ENCODE measurements around the gene FAM83F. TPM values are rescaled to one million over a fixed set of nuclear protein-coding genes. Genes with fewer than 3 reads are reported as not detected.

FAM83F gene
- total and polyA plus RNA-seq, 2 donors (not counting 1 experiment from before 2014, with no cell fraction given) = not detected

DNA sequence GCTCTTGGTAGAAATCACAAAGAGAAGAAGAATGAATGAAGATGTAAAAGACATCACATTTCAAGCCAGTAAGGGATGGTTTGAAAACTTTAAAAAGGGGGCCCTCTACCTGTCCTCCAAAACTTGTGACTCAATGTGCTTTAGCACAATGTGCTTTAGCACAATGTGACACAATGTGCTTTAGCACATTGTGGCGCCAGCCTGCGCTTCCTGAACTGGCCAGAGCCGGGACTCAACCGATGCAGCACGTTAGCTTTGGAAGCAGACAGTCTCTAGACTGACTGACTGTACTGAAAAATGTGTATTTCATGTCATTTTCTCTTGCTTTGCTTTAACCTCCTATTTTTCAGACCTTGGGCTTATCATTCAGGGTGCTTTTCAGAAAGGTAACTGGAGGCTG lies 63.5 kb downstream of the FAM83F start:
- Histone ChIP-seq H3K27ac (ENCODE audit: insufficient read depth, low read length) (no peak overlapping the region), H3K9me3 (ENCODE audit: control insufficient read depth, insufficient read depth, low read depth, low read length) (no peaks in the 10 kb centered on the region), H3K4me3 (replicated peaks in 1 of 4; ENCODE audit: control extremely low read depth in 1 of 4, insufficient read depth in 1 of 4, low read depth in 3 of 4, low read length in 4 of 4) (no peak overlapping the region), H3K27me3 (ENCODE audit: control insufficient read depth, insufficient read depth, low read length) (peaks cover 2% of the 10 kb centered on the region), H3K9ac (ENCODE audit: insufficient read depth, low read length) (no peak overlapping the region), H3K4me2 (ENCODE audit: extremely low read depth, insufficient read depth, low read length) (no peak overlapping the region), H3K36me3 (ENCODE audit: control insufficient read depth, insufficient read depth, low read length) (no peaks in the 10 kb centered on the region), H2AFZ (ENCODE audit: low read length) (no peak overlapping the region), H3K4me1 (ENCODE audit: control insufficient read depth, extremely low read depth, insufficient read depth, low read length) (no peaks in the 10 kb centered on the region), H3K79me2 (ENCODE audit: control insufficient read depth, insufficient read depth, low read length) (no peaks in the 10 kb centered on the region), H4K20me1 (ENCODE audit: control insufficient read depth, extremely low read depth, insufficient read depth, low read length) (no peaks in the 10 kb centered on the region)
- TF ChIP-seq EZH2 (IDR thresholded peaks at IDR 0.05; ENCODE audit: low read length, missing control alignments) = no peak
- TF ChIP-seq, protein P1, sequence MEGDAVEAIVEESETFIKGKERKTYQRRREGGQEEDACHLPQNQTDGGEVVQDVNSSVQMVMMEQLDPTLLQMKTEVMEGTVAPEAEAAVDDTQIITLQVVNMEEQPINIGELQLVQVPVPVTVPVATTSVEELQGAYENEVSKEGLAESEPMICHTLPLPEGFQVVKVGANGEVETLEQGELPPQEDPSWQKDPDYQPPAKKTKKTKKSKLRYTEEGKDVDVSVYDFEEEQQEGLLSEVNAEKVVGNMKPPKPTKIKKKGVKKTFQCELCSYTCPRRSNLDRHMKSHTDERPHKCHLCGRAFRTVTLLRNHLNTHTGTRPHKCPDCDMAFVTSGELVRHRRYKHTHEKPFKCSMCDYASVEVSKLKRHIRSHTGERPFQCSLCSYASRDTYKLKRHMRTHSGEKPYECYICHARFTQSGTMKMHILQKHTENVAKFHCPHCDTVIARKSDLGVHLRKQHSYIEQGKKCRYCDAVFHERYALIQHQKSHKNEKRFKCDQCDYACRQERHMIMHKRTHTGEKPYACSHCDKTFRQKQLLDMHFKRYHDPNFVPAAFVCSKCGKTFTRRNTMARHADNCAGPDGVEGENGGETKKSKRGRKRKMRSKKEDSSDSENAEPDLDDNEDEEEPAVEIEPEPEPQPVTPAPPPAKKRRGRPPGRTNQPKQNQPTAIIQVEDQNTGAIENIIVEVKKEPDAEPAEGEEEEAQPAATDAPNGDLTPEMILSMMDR (conservative IDR thresholded peaks at IDR 0.05 in 1 of 2, IDR thresholded peaks at IDR 0.05 in 1 of 2; ENCODE audit: low read depth in 1 of 2, low read length in 2 of 2) = no peak
- no peak for DNase-seq (ENCODE audit: low read depth in 2 of 2)

DNA sequence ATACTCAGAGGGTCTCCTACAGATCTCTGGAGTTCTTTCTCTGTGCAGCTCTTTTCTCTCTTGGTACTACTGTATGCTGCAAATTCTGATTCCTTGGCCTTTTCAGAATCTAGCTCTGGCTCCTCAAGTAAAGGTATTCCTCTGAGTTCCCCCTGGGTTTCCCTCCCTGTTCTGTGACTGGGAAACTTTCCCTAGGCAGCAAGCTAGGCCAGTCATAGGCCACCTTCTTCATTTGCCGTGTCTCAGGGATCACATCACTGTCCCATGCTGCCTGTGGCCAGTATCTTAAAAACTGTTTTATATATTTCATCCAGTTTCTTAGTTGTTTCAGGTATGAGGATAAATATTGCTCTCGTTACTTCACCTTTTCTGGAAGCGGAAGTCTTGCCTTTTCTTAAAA lies 71.2 kb downstream of the FAM83F start:
- H3K4me2 ChIP-seq (ENCODE audit: extremely low read depth, insufficient read depth, low read length) = no peak overlapping the region
- no peak overlapping the region for H3K9ac ChIP-seq (ENCODE audit: insufficient read depth, low read length)
- H3K36me3 ChIP-seq (ENCODE audit: control insufficient read depth, insufficient read depth, low read length) = no peaks in the 10 kb centered on the region
- H3K9me3 ChIP-seq (ENCODE audit: control insufficient read depth, insufficient read depth, low read depth, low read length) = no peaks in the 10 kb centered on the region
- DNase-seq (ENCODE audit: low read depth in 2 of 2) = no peak
- H3K27ac ChIP-seq (ENCODE audit: insufficient read depth, low read length) = no peak overlapping the region
- TF ChIP-seq EZH2 (IDR thresholded peaks at IDR 0.05; ENCODE audit: low read length, missing control alignments) = no peak
- TF ChIP-seq, protein P1 (conservative IDR thresholded peaks at IDR 0.05 in 1 of 2, IDR thresholded peaks at IDR 0.05 in 1 of 2; ENCODE audit: low read depth in 1 of 2, low read length in 2 of 2) = no peak
- H4K20me1 ChIP-seq (ENCODE audit: control insufficient read depth, extremely low read depth, insufficient read depth, low read length) = no peaks in the 10 kb centered on the region
- H2AFZ ChIP-seq (ENCODE audit: low read length) = no peak overlapping the region
- H3K27me3 ChIP-seq (ENCODE audit: control insufficient read depth, insufficient read depth, low read length) = no peaks in the 10 kb centered on the region
- H3K4me1 ChIP-seq (ENCODE audit: control insufficient read depth, extremely low read depth, insufficient read depth, low read length) = no peaks in the 10 kb centered on the region
- H3K4me3 ChIP-seq (replicated peaks in 1 of 4; ENCODE audit: control extremely low read depth in 1 of 4, insufficient read depth in 1 of 4, low read depth in 3 of 4, low read length in 4 of 4) = no peak overlapping the region
- no peaks in the 10 kb centered on the region for H3K79me2 ChIP-seq (ENCODE audit: control insufficient read depth, insufficient read depth, low read length)

DNA sequence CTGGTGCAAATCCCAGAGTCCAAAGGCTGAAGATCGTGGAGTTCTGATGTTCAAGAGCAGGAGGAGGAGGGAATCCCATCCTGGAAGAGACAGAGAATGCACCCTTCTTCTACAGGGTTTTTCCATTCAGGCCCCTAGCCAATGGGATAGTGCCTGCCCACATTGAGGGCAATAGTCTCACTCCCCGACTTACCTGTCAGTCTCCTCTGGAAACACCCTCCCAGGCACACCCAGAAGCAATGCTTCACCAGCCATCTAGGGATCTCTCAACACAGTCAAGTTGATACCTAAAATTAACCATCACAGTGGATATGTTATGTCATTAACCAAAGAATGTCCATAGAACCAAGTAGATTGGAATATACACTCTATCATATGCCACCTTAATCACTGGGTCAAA lies 72.9 kb downstream of the FAM83F start:
- Histone ChIP-seq H3K4me1 (ENCODE audit: control insufficient read depth, extremely low read depth, insufficient read depth, low read length) (no peaks in the 10 kb centered on the region), H4K20me1 (ENCODE audit: control insufficient read depth, extremely low read depth, insufficient read depth, low read length) (no peaks in the 10 kb centered on the region), H3K27ac (ENCODE audit: insufficient read depth, low read length) (no peak overlapping the region), H3K9me3 (ENCODE audit: control insufficient read depth, insufficient read depth, low read depth, low read length) (no peaks in the 10 kb centered on the region), H3K36me3 (ENCODE audit: control insufficient read depth, insufficient read depth, low read length) (no peaks in the 10 kb centered on the region), H3K4me2 (ENCODE audit: extremely low read depth, insufficient read depth, low read length) (no peak overlapping the region), H3K27me3 (ENCODE audit: control insufficient read depth, insufficient read depth, low read length) (no peaks in the 10 kb centered on the region), H2AFZ (ENCODE audit: low read length) (no peak overlapping the region), H3K79me2 (ENCODE audit: control insufficient read depth, insufficient read depth, low read length) (no peaks in the 10 kb centered on the region), H3K9ac (ENCODE audit: insufficient read depth, low read length) (no peak overlapping the region), H3K4me3 (replicated peaks in 1 of 4; ENCODE audit: control extremely low read depth in 1 of 4, insufficient read depth in 1 of 4, low read depth in 3 of 4, low read length in 4 of 4) (no peak overlapping the region)
- no peak for TF ChIP-seq EZH2 (IDR thresholded peaks at IDR 0.05; ENCODE audit: low read length, missing control alignments)
- TF ChIP-seq, protein P1 (conservative IDR thresholded peaks at IDR 0.05 in 1 of 2, IDR thresholded peaks at IDR 0.05 in 1 of 2; ENCODE audit: low read depth in 1 of 2, low read length in 2 of 2) = no peak
- no peak for DNase-seq (ENCODE audit: low read depth in 2 of 2)
